NOMO-1 treated with DMSO at 0.1 percent for 48 hours (cell line): ENCODE measurements around the gene STK25.
"Not testable (repeated sequence)": the region's sequence is repeated elsewhere in the genome, so short reads cannot be mapped to it uniquely, and the experiment has no call there.

ENCODE experiments used
- DNase-seq: peaks from one replicate; lab custom pipeline; 2025; ENCODE audit not compliant: unreplicated experiment; lab: John Stamatoyannopoulos, UW

The STK25 gene

DNA sequence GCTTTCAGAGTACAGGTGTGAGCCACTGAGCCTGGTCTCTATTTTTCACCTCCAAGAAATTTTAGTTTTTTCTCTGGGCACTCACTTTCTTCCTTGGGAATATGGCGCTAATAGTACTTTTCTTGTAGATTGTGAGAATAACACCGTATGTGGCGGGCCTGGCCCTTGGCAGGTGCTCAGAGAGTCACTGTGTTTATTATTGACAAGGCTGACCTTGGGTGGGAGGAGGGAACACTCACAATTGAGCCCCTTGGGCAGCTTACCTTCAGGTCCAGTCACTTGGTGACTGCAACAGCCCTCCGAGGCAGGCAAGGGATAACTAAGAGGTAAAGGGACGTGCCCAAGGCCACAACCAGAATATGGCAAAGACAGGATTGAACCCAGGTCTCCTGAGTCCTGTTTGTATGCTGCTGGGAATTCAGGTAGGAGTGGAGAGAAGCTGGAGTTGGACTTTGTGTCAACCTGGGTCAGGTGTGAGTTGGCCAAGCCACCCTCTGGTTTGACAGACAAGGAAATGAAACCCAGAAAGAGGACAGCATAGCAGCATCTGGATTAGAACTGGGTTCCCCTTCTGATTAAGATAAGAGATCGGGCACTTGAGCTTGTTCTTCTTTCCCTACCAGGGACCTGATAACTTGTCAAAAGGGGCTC lies 2.8 kb upstream of the STK25 start:
- DNase-seq: no peak

GRCh38 chr2:241509155-241509784 lies 886 bp upstream of the STK25 start:
- DNase-seq: no peak

GRCh38 chr2:241507430-241508239 lies 749 bp downstream of the STK25 start:
- DNase-seq: no peak

DNA sequence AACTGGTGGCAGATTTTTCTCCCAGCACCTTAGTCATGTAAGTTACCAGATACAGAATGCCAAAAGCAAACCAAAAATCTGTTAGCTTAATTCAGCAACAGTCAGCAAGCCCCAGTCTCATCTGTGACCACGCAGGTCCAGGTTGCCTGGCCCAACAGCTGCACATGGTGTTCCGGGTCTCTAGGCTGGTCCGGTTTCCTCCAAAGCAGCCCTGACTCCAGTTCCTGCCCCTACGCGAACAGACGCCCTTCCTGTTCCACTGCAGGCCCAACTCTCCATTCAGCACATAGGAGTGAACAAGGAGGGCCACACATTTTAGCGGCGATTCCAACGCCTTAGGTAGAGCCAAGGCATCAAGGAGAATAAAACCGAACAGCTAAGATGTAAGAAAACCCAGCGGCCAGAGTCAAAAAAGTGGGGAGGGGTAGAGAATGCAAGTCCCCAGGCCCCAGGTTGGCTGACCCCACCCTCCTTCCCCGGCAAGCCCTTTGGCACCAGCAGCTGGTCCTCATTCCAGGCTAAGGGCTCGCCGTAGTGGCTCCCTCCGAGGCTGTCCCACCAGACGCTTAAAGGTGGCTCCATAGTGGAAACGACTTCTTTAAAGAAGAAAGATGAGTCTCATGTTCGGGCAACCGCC lies 1.5 kb downstream of the STK25 start:
- no peak for DNase-seq

GRCh38 chr2:241506317-241506716 lies 2.1 kb downstream of the STK25 start:
- not testable (repeated sequence) for DNase-seq

DNA sequence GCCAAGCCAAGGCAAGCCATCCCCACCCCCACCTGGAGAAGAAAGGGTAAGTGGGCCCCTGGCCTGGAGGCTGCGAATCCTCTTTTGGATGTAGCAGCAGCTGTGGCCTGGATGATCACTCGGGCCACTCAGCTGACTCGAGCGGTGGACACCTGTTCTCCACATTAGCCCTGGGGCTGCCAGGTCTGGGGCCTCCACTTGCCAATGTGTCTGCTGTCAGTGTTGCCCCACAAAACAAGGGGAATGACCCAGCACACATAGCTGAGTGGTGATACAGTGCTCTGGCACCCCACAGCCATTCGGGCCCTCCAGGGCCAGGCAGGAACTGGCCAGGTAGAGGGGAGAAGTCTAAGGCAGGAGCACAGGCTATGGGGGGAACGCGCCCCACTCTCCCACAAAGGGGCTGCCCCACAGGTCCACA lies 2.6 kb downstream of the STK25 start:
- no peak for DNase-seq

DNA sequence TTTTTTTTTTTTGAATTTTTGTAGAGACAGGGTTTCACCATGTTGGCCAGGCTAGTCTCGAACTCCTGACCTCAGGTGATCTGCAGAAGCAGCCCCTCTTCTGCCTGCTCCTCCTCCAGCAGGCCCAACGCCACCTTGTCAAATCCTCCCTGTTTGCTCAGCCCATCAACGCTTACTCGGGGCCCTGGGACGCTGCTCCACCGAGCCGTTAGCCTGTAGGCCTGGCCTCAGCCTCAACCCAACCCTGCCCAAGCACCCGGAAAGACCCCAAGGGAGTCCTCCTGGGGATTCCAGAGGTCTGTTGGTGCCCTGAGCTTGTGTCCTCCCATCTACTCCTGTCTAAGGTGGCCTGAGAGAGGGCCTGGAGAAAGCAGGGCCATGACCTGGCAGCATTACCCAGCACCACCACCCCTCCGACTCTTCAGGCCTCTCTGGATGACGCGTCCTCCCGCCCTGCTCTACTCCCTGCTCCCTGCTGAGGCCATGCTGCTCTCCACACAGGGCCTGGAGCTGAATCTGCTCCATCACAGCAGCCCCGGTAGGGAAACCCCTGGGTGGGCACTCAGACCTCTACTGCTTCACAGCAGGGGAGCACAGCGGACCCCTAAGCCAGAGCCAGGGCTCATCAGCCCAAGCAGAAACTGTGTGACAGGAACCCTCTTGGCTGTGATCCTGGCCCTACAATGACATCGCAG lies 3.2 kb downstream of the STK25 start:
- no peak for DNase-seq

DNA sequence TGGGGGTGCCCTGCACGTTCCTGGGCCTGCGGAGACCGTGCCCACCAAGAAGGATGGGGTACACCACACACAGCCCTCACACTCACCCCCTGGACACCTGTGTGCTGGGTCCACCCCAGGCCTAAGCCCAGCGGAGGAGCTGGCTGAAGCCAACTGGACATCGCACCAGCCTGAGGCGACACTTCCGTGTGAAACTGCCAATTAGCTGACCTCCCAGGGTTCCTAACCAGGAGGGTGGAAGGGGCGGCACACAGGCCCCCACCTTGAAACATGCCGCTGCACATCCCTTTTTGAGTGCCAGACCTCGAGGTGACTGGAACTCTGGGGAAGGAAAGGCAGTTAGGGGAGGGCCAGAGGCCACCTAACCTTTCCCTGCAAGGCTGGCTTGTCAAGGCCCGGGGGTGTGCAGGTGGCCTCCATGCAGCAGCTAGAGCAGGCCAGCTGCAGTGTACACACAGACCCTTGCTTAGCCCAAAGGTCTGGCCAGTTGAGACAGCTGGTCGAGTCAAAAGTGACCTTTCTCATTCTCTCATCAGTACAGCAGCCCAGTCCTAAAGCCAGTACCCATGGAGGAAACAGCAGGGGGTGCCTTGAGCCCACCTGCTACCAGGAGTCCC lies 4.5 kb downstream of the STK25 start:
- no peak for DNase-seq

DNA sequence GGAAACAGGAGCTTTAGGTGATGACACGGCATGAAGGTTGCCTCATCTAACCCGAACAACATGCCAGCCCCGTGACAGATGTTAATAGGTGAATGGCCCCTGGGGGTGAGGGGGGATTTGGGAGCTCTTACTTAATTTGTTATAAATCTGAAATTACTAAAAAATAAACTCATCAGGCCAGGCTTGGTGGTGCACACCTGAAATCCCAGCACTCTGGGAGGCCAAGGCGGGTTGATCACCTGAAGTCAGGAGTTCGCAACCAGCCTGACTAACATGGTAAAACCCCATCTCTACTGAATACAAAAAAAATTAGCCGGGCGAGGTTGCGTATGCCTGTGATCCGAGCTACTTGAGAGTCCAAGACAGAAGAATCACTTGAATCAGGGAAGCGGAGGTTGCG lies 6.1 kb downstream of the STK25 start:
- no peak for DNase-seq

DNA sequence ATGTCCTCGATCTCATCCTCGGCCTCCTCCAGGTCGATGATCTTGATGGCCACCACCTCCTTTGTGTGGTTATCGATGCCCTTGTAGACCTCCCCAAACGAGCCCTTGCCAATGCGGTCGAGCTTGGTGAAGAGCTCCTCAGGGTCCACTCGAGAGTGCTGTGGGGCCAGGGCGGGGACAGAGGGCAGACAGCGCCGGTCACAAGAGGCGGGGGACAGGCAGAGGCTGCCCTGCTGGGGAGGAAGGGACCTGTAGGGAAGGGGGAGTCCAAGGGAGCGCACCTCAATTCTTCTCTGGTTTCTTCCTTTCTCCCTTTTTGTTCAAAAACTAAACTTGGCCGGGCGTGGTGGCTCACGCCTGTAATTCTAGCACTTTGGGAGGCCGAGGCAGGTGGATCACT lies 6.8 kb downstream of the STK25 start:
- DNase-seq: no peak

GRCh38 chr2:241501099-241501541 lies 7.3 kb downstream of the STK25 start:
- no peak for DNase-seq

GRCh38 chr2:241500431-241500975 lies 7.9 kb downstream of the STK25 start:
- no peak for DNase-seq

DNA sequence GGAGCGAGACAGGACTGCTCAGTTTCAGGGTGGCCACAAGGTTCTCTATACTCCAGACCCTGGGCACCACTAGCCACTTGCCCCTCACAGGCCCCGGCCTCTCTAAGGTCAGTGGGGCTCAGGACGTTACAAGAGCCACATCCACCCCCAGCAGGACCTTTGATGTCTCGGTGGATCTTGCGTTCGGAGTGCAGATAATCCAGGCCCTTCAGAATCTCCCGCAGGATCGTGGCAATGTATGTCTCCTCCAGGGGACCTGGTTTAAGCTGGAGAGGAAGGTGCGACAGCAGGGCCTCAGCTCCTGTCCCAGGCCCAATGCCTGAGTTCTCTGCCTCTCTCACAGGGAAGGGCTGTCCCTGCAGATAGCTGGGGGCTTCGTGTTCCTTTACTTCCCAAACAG lies 8.4 kb downstream of the STK25 start:
- DNase-seq: no peak

GRCh38 chr2:241499146-241499965 lies 9.0 kb downstream of the STK25 start:
- DNase-seq: no peak

GRCh38 chr2:241498115-241499070 lies 10.0 kb downstream of the STK25 start:
- no peak for DNase-seq

DNA sequence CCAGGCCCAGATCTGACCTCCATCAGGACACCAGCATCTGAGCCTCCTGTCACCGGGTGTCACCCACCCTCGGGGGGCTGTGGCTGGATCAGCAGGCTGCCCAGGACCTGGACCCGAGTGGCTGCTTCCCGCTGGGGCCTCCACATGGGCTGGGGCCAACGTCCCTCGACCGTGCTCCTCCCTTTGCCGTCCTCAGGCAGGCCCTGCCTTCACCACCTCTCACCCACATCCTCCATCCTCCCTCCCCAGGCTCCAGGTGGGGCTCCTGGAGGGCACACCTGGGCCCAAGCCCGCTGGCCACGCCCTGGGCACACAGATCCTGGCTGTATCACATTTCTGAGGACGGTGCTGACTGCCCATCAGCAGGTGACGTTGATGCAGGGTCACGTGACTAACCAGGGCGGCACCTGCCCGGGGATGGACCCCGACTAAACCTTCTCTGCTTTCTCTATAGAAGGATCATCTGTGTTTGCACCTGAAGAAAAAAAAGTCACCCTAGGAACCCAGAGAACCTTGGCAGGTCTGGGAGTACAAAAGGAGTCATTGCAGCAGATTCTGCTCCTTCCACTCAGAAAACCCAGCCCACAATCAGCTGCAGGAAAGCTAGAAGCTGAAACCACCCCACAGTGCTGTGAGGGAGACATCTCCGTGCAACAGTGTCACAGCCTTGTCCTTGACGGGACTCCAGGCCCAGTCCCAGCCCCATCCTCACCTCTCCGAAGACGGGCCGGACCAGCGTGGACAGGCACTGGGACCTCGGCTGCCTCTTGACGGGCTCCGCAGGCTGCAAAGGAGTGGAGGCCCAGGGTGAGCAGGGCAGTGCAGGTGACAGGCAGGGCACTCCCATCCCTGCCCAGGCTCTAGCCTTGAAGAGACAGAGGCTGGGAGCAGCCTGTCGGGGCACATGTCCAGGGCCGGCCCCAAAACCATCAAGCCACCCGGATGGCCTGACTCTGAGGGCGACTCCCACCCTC lies 11.2 kb downstream of the STK25 start:
- no peak for DNase-seq
